ENCODE measurements around the gene SLC25A25.
A peak's percentile ranks its signal among the peaks of the same experiment; 100 is the strongest.
"Not testable (repeated sequence)": the region's sequence is repeated elsewhere in the genome, so short reads cannot be mapped to it uniquely, and the experiment has no call there.

Gene SLC25A25

DNA sequence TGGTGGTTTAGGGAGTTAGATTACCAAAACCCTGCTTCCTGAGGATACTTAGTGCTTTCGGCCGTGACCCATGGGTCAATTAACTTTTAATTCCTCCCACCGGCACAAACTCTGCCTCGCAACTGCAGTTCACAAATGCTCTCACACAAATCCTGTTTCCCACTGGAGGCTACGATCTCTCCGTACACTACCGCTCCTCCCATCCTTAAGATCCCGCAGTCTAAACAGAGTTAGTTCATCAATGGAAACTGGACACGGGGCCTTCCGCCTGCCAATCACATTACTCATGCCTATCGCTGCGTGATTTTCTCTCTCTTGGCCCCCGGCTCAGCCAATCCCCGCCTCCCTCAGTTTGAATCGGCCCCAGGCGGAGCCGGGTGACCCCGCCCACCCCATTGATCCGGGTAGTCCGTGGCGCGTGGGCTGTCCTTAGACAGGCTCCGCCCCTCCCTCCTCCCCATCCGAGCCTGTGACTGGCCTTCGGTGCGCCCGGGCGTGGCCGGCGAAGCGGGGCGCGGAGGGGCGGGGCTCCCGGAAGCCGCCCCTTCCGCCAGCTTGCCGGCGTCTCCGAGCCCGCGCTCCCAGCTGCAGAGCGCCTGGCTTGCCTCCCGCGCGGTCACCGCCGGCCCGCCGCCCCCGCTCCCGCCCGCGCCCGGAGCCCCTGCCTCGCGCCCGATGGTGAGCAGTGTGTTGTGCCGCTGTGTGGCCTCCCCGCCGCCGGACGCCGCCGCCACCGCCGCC, at the start of gene SLC25A25:
Gene SLC25A25, plus strand, starts transcription at position 588 of the 741 bp plus-strand sequence. Its CDS starts 88 bp downstream, at position 676.
- DNase-seq, result peak; percentile 99

DNA sequence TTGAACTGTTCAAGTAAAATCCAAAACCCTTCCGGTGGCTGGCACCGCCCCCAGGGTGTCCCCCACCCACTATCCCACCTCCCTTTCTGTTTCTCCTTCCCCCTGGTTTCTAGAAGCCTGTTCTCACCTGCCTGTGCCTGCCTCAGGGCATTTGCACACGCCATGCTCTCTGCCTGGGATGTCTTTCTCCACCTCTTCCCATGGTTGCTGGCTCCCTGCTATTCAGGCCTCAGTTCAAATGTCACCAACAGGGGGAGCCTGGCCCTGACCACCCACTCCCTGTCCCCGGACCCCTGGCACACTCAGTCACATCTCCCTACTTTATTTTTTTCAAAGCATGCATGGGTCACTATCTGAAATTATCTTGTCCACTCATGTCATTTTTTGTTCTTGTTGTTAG, 47.3 kb upstream of the SLC25A25 start:
- no peak for DNase-seq

DNA sequence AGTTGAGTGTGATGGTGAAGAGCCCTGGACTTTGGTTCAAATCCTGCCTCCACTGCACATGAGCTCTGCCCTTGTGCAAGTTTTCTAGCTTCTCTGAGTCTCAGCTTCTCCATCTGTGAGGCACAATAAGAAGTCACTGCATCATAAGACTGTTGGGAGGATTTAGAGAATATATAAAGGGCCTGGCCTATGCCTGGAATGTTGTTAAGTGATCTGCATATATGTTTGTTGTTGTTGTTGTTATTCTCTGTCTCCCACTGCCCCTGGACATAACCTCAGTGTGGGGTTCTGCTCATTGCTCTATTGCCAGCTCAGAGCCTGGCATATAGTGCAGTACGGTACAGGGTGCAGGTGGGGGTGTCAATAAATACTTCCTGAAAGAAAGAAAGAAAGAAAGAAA, 46.9 kb upstream of the SLC25A25 start:
- no peak for DNase-seq

DNA sequence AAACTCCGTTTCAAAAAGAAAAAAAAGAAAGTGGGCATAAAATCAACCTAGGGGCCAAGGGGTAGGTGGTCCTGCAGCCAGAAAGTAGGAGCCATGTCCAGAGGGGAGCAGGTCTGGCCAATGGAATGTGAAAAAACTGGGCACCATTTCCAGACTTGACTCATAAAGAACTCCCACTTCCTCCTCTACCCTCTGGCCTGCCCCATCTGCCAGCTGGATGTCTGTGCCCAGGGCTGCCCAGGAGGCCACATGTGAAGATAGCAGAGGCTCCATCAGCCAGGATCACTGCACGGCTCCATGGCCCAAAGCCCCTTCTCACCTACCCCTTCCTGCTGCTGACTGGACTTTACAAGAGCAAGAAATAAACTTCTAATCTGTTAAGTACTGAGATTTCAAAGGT, 45.1 kb upstream of the SLC25A25 start:
- DNase-seq, result no peak

DNA sequence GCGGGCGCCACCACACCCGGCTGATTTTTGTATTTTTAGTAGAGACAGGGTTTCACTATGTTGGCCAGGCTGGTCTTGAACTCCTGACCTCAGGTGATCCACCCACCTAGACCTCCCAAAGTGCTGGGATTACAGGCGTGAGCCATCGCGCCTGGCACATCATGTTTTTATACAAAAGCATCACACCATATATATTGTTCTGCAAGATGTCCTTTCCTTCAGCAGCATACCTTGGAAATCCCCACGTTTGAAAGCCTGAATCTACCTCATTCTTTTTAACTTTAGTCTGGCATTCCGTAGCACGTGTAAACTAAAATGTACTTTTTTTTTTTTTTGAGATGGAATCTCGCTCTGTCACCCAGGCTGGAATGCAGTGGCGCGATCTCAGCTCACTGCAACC, 44.4 kb upstream of the SLC25A25 start:
- not testable (repeated sequence) for DNase-seq

DNA sequence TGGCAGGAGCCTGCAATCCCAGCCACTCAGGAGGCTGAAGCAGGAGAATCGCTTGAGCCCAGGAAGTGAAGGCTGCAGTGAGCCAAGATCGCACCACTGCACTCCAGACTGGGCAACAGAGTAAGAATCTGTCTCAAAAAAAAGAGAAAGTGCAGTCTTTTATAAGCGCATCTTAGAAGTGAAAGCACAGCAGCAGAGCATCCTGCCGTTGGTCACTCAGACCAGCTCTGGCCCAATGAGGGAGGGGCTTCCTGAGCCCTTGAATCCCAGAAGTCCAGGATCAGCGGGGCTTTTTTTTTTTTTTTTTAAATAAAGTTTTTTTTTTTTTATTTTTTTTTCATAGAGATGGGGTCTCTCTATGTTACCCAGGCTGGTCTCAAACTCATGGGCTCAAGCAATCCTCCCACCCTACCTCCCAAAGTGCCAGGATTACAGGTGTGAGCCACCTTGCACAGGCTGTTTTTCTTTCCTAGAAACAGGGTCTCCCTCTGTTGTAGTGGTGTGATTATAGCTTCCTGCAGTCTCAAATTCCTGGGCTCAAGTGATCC, 43.2 kb upstream of the SLC25A25 start:
- DNase-seq, result no peak

DNA sequence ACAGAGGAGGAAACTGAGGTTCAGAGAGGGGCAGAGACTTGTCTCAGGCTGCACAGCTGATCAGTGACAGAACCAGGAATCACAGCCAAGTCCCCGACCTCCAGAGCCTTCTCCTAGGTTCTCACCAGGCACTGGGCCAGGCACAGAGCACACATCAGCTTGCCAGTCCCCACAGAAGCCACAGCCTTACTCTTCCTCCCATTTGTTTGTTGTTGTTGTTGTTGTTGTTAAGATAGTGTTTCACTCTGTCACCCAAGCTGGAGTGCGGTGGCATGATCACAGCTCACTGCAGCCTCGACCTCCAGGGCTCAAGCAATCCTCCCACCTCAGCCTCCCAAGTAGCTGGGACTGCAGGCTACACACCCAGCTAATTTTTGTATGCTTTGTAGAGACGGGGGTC, 42.3 kb upstream of the SLC25A25 start:
- no peak for DNase-seq

DNA sequence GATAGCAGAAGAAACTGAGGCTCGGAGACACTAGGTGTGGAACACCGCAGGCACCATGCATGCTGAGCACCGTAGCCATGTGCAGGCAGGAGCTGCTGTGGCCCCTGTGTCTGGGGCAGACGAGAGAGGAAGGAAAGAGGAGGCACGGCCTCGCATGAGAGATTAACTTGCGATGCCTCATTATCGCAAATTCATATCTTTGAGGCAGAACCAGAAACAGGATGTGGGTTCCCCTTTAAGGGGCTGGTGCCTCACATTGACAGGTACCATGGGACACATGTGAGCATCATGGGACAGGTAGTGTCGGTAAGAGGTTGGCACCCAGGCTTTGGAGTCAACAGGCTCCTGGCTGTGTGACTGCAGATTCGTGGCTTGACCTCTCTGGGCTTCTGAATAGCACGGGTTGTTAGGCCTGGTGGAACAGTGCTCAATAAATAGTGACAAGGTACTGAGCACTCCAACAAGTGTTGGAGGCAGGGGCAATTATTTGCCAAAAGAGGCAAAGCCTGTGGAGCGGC, 41.7 kb upstream of the SLC25A25 start:
- DNase-seq, result peak; percentile 59

DNA sequence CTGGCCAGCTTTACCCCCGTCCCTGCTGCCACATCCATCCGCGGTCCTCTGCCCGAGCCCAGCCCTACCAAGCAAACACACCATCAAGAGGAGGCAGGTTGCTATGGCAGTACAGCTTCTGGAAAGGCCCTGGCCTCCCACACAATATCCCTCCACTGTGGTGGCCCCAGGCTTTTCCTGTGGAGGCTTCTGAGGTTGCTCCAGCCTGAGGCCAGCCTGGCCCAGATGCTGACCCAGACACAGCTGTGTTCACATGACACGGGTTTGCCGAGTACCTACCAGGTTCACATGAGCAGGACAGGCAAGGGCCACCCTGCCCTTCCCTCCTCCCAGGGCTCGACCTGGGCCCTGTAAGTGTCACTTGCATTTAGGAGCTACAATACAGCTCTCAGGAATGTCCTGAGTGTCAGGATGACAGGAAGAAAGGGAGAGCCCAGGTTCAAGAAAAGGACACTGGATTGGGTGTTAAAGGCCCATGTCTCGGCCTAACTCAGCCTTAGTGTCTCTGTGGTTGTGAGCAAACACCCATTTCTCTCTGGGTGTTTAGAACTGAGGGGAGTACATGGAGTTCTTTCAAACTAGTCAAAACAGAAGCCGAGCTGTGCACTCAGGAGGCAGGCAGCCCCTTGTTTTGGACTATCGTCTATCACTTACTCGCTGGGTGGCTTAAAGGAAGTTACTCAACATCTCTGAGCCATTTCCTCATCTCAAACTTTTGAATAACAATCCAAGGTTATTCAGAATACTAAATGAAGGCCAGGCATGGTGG, 41.1 kb upstream of the SLC25A25 start:
- DNase-seq, result no peak

DNA sequence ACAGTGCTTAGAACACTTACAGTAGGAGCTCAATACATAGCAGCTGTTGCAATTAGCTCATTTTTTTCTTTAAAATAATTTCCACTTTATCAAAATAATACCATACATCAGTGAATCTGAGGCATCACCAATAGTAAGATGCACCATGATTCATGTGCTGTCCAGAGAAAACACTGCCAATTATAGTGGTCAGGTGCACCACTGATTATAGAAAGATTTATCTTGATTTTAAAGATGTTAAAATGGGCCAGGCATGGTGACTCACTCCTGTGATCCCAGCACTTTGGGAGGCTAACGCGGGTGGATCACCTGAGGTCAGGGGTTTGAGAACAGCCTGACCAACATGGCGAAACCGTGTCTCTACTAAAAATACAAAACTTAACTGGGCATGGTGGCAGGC, 40.3 kb upstream of the SLC25A25 start:
- no peak for DNase-seq

DNA sequence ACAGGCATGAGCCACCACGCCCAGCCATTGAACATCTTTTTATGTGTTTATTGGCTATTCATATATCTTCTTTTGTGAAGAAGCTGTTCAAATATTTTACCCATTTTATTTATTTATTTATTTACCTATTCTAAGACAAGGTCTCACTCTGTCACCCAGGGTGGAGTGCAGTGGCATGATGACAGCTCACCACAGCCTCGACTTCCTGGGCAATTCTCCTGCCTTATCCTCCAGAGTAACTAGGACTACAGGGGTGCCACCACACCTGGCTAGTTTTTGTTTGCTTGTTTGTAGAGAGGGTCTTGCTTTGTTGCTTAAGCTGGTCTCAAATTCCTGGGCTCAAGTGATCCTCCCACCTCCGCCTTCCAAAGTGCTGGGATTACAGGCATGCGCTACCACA, 34.4 kb upstream of the SLC25A25 start:
- no peak for DNase-seq

DNA sequence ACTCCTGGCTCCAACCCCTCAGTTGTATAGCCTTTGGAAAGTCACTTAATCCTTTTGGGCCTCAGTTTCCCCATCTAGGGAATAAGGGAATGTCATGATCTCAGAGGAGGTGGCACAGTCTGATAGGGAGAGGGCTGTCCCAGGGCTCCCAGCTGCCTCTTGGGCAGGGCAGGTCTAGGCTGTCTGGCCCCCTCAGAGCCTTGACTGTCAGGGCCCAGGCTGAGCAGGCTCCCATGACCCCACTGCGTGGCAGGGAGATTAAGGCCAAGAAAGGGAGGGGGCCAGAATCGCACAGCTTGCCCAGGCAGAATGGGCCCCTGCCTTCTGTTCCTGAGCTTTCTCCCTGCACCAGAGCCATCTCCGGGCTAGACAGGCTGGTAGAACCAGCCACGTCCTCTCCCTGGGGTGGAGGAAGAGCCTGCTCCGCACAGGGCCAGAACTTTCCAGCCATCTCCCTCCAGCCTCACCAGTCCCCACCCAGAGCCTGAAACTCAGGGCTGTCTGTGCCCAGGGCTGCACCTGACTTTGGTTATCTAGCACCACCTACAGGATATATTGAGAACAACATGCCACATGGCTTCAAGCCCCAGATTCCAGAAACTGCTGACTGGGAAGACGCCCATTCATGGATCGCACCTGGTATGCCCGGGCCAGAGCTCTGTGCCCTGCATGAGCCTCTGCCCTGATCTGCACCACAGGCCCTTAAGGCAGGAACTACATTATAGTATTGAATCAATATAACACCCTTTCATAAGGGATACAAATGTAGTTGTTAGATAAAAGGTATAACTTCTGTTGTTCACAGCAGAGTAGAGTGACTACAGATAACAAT, 33.0 kb upstream of the SLC25A25 start:
- DNase-seq, result peak; percentile 38

DNA sequence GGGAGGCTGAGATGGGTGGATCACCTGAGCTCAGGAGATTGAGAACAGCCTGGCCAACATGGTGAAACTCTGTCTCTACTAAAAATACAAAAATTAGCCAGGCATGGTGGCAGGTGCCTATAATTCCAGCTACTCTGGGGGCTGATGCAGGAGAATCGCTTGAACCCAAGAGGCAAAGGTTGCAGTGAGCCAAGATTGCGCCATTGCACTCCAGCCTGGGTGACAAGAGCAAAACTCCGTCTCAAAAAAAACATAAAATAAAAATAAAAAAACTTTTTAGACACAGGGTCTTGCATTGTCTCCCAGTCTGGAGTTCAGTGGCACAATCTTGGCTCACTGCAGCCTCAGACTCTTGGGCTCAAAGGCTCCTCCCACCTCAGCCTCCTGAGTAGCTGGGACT, 31.5 kb upstream of the SLC25A25 start:
- DNase-seq, result not testable (repeated sequence)

DNA sequence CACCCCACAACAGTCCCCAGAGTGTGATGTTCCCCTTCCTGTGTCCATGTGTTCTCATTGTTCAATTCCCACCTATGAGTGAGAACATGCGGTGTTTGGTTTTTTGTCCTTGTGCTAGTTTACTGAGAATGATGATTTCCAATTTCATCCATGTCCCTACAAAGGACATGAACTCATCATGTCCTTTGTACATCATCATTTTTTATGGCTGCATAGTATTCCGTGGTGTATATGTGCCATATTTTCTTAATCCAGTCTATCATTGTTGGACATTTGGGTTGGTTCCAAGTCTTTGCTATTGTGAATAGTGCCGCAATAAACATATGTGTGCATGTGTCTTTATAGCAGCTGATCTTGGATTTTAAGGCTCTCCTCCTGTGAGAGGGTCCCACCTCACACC, 27.2 kb upstream of the SLC25A25 start:
- DNase-seq, result not testable (repeated sequence)

DNA sequence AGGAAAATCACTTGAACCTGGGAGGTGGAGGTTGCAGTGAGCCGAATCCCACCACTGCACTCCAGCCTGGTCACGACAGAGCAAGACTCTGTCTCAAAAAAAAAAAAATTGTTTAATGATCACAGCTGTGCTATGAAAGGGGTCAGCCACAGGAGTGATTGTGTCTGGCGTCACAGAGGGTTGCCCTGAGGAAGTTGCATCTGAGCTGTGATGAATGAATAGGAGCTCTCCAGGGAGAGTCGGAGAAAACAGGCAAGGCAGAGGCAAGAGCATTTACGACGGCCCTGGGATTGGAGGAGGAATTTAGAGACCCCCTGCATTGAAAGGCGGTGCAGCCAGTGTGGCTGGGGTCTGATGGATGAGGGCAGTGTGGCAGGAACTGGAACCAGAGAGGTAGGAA, 26.0 kb upstream of the SLC25A25 start:
- DNase-seq, result no peak

DNA sequence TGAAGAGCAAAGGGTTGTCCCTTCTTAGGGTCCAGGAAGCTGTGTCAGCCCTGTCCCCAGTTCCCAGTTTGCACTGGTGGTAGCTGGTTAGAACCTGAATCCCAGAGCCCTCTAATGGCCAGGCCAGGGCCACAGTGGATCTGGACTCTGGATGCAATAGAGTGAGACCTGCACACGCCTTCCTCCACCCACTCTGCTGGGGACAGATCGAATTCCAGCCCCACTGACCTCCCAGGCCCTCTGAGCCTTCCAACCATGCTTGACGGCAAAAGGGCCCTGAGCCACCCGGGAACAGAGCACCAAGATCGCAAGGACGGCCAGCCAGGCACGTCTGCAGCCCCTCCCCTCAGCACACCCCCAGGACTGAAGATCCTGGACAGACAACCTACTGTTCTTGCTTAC, 24.6 kb upstream of the SLC25A25 start:
- DNase-seq, result no peak

DNA sequence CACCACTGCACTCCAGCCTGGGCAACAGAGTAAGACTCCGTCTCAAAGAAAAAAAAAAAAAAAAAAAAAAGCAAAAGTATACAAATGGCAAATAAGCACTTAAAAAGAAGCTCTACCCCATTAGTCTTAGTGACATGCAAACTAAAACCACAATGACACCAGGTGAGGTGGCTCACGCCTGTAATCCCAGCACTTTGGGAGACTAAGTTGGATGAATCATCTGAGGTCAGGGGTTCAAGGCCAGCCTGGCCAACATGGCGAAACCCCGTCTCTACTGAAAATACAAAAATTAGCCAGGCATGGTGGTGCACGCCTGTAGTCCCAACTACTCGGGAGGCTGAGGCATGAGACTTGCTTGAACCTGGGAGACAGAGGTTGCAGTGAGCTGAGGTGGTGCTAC, 22.6 kb upstream of the SLC25A25 start:
- not testable (repeated sequence) for DNase-seq

DNA sequence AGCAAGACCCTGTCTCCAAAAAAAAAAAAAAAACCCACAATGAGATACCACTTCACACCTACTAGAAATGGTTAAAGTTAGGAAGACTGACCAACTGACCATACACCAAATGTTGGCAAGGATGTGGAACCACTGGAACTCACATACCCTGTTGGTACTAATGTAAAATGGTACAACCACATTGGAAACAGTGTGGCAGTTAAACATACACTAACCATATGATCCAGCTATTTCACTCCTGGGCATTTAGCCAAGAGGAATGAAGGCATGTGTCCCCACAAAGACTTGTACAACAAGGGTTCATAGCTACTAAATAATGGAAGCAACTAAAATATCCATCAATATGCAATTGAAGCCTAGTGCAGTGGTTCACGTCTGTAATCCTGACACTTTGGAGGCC, 22.2 kb upstream of the SLC25A25 start:
- DNase-seq, result no peak

DNA sequence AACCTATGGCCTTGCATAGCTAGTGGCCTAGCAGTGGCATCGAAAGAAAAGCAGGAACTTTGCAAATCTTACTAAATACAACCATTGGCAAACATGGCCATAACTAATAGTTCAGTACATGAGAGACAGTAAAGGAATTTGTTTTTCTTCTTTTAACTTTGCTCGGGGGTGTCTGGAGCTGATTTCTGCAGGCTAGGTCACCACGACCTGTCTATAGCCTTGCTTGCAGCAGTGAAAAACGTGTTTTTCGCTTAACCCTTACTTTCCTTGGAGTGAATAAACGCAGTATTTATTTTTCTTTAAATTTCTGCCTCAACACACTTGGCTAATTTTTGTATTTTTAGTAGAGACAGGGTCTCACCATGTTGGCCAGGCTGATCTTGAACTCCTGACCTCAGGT, 20.8 kb upstream of the SLC25A25 start:
- DNase-seq, result no peak

DNA sequence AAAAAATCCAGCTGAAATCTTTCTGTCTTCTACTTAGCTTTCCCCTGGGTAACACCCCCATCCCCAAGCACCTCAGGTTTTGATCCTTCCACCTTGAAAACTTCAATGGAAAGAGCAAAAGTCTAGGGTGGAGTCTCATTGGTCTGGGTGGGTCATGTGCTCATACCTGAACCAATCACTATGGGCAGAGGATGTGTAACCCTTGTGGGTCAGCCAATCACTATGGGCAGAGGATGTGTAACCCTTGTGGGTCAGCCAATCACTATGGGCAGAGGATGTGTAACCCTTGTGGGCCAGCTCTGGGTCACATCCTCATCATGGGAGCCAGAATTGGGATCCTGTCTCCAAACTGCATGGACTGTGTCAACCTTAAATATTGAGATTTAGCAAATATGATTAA, 19.4 kb upstream of the SLC25A25 start:
- no peak for DNase-seq

DNA sequence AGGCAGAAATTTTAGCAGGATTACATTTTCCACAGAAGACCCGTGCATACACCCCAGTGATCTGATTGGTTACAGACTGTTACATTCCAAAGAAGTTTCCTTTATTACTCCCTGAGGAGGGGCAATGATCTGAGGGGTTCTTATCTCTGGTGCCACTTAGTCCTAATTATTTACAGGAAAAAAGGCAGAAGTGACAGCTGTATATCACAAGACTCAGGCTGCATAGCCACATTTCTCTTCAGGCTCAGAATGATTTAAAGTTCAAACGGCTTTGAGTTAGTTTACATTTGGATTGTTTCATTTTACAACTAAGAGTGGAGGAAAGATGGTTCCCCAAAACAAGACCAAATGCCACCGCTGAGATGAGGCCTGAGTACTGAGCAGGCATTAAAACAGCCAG, 18.2 kb upstream of the SLC25A25 start:
- DNase-seq, result no peak

DNA sequence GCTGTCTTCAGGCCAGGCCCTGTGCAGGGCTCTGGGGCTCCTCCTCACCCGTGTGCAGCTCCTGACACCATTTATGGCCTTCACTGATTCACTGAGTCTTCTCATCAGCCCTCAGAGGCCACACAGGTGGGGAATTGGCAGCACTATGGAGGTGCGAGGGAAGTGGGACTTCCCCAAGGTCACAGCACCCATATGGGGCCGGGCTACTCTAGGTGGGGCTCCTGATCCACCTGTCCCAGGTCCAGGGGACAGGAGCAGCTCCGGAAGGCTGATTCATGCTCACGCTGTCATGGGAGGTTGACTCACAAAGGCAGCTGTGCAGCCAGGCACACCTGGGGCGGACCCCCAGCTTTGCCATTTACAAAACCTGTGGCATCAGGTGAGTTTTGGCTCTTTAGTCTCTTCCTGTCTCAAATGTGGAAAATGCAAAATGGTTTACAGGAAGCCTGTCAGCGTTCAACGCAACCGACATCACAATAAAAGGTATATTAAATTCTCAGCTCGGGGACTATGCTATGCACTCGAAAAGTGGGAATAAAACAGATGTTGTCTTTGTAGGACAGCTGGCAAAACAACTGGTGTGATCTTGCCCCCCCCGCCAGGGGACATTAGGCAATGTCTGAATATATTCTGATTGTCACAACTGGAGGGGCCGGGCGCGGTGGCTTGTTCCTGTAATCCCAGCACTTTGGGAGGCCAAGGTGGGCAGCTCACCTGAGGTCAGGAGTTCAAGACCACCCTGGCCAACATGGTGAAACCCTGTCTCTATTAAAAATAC, 15.9 kb upstream of the SLC25A25 start:
- no peak for DNase-seq
